Neuronal stem cell (in vitro differentiated cells): ENCODE data around the gene KRT2.

ENCODE experiments used
- DNase-seq: peaks from one replicate; pipeline ENCODE4 v3.0.0-alpha.2; 2013; ENCODE audit warnings: low spot score
- H2AFZ ChIP-seq: one replicate; pipeline ENCODE4 v1.6.1; 2013; ENCODE audit warnings: mild to moderate bottlenecking, low read length, inconsistent platforms
- H2AK5ac ChIP-seq: 2 replicates; pipeline ENCODE4 v1.6.1; 2013; ENCODE audit warnings: low read depth, mild to moderate bottlenecking, inconsistent platforms, low read length, moderate library complexity, mixed read lengths
- H2BK120ac ChIP-seq: 2 replicates; pipeline ENCODE4 v1.6.1; 2013; ENCODE audit warnings: low read depth, mild to moderate bottlenecking, inconsistent platforms, low read length, moderate library complexity, mixed read lengths
- H2BK12ac ChIP-seq: one replicate; pipeline ENCODE4 v1.6.1; 2013; ENCODE audit warnings: low read length, inconsistent platforms
- H2BK15ac ChIP-seq: 2 replicates; pipeline ENCODE4 v1.6.1; 2013; ENCODE audit warnings: mild to moderate bottlenecking, low read length, inconsistent platforms, mixed read lengths
- H2BK5ac ChIP-seq: one replicate; pipeline ENCODE4 v1.6.1; 2013; ENCODE audit warnings: inconsistent platforms, mild to moderate bottlenecking, low read length, moderate library complexity
- H3K14ac ChIP-seq: one replicate; pipeline ENCODE4 v1.6.1; 2013; ENCODE audit warnings: low read length, inconsistent platforms
- H3K18ac ChIP-seq: 2 replicates; pipeline ENCODE4 v1.6.1; 2013; ENCODE audit warnings: low read length, inconsistent platforms
- H3K23ac ChIP-seq: 2 replicates; pipeline ENCODE4 v1.6.1; 2013; ENCODE audit warnings: low read depth, mild to moderate bottlenecking, mixed read lengths, low read length, inconsistent platforms; ENCODE audit not compliant: poor library complexity
- H3K27ac ChIP-seq: replicated peaks from 3 replicates; pipeline ENCODE4 v1.5.1; 2013; ENCODE audit warnings: low read length, inconsistent platforms
- H3K27me3 ChIP-seq, 3 experiments: 2 replicates each; pipeline ENCODE4 v1.6.1; 2013; ENCODE audit warnings: low read length in 3 of 3, mild to moderate bottlenecking in 2 of 3, inconsistent platforms in 1 of 3, low read depth in 1 of 3, mixed read lengths in 1 of 3, moderate library complexity in 1 of 3; ENCODE audit not compliant: control insufficient read depth in 3 of 3, insufficient read depth in 3 of 3
- H3K36me3 ChIP-seq, 2 donors: replicated peaks in 1 of 2; 2 replicates each; pipeline ENCODE4 v1.6.1; 2013; ENCODE audit warnings: low read length in 2 of 2; ENCODE audit not compliant: control insufficient read depth in 2 of 2, insufficient read depth in 2 of 2
- H3K4ac ChIP-seq: 2 replicates; pipeline ENCODE4 v1.6.1; 2013; ENCODE audit warnings: inconsistent platforms, mild to moderate bottlenecking, low read length, moderate library complexity
- H3K4me1 ChIP-seq, 2 donors: 1 replicate in 1 of 2; 2 replicates in 1 of 2; pipeline ENCODE4 v1.6.1; 2013; ENCODE audit warnings: low read length in 2 of 2, low read depth in 1 of 2; ENCODE audit not compliant: control insufficient read depth in 2 of 2, insufficient read depth in 1 of 2
- H3K4me2 ChIP-seq: one replicate; pipeline ENCODE4 v1.6.1; 2013; ENCODE audit warnings: mild to moderate bottlenecking, low read length, inconsistent platforms; ENCODE audit not compliant: insufficient read depth, poor library complexity, severe bottlenecking
- H3K4me3 ChIP-seq, 2 donors: 2 replicates each; pipeline ENCODE4 v1.5.1; 2013; ENCODE audit warnings: low read length in 2 of 2, mild to moderate bottlenecking in 2 of 2, inconsistent platforms in 1 of 2, moderate library complexity in 1 of 2
- H3K79me1 ChIP-seq: one replicate; pipeline ENCODE4 v1.6.1; 2013; ENCODE audit warnings: low read depth, mild to moderate bottlenecking, inconsistent platforms, low read length, moderate library complexity
- H3K9ac ChIP-seq: one replicate; pipeline ENCODE4 v1.6.1; 2013; ENCODE audit warnings: mild to moderate bottlenecking, low read depth, low read length, inconsistent platforms; ENCODE audit not compliant: poor library complexity
- H3K9me3 ChIP-seq, 2 donors: replicated peaks in 1 of 2; 2 replicates each; pipeline versions ENCODE3 to v1.6.1; 2013; ENCODE audit warnings: low read length in 2 of 2, mild to moderate bottlenecking in 2 of 2, inconsistent platforms in 1 of 2, low read depth in 1 of 2, mixed read lengths in 1 of 2, moderate library complexity in 1 of 2; ENCODE audit not compliant: control insufficient read depth in 2 of 2, insufficient read depth in 1 of 2
- H4K8ac ChIP-seq: one replicate; pipeline ENCODE4 v1.6.1; 2013; ENCODE audit warnings: low read depth, mild to moderate bottlenecking, inconsistent platforms, low read length, moderate library complexity
- H4K91ac ChIP-seq: one replicate; pipeline ENCODE4 v1.6.1; 2013; ENCODE audit warnings: low read length, low read depth, mild to moderate bottlenecking, inconsistent platforms; ENCODE audit not compliant: poor library complexity
- WGBS, 2 donors: extraction: QIAGEN DNeasy Blood & Tissue Kit; methylation state at CpG; one replicate each; pipeline ENCODE4 v1.1.7; 2013; ENCODE audit warnings: missing lambda C conversion rate in 2 of 2, mixed read lengths in 1 of 2; ENCODE audit not compliant: insufficient read length in 2 of 2, insufficient replicate concordance in 1 of 2; ENCODE audit errors: extremely low coverage in 2 of 2; 5-methylcytosine and 5-hydroxymethylcytosine counted together

The KRT2 gene

DNA sequence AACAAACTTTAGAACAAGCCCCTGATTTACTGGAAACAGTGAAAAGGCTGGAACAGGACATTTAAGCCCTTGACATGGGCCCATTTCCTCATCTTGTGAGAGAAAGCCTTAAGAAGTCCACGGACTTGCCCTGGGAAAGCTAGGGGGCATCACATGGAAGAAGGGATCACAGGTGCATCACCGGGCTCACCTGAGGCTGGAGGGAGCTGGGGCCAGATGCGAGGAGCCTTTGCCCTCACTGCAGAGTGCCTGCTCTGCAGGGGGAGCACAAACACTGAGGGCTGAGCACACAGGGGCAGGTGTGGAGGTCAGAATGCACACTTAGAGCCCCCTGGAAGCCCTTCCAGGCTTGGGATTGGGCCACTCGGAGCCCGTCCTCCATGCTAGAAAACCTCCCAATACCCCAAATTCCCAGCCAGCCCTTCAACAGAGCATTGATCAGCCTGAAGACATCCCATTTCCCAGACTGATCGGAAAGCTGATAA, 33.4 kb upstream of the KRT2 start:
- H3K4me1 ChIP-seq: peaks cover 0 to 6% of the 10 kb centered on the region in 2 donors
- H4K8ac ChIP-seq: no peak overlapping the region
- H3K23ac ChIP-seq: no peak overlapping the region
- no peak overlapping the region for H2AFZ ChIP-seq
- no peaks in the 10 kb centered on the region for H3K9me3 ChIP-seq
- WGBS, 2 donors: no CpG with 5 or more reads among the region's 6 CpGs
- no peak overlapping the region for H2BK120ac ChIP-seq
- no peak overlapping the region for H4K91ac ChIP-seq
- no peak overlapping the region for H2BK15ac ChIP-seq
- H3K4me3 ChIP-seq: no peak overlapping the region
- no peaks in the 10 kb centered on the region for H3K36me3 ChIP-seq
- H3K27ac ChIP-seq: no peak overlapping the region
- no peak for DNase-seq
- H3K14ac ChIP-seq: no peak overlapping the region
- no peak overlapping the region for H2AK5ac ChIP-seq
- no peaks in the 10 kb centered on the region for H3K79me1 ChIP-seq
- H3K18ac ChIP-seq: no peak overlapping the region
- peaks cover 0 to 24% (median 4%) of the 10 kb centered on the region in 3 experiments for H3K27me3 ChIP-seq
- no peak overlapping the region for H3K4me2 ChIP-seq
- no peak overlapping the region for H3K9ac ChIP-seq
- H2BK12ac ChIP-seq: no peak overlapping the region
- no peak overlapping the region for H2BK5ac ChIP-seq
- H3K4ac ChIP-seq: no peak overlapping the region

DNA sequence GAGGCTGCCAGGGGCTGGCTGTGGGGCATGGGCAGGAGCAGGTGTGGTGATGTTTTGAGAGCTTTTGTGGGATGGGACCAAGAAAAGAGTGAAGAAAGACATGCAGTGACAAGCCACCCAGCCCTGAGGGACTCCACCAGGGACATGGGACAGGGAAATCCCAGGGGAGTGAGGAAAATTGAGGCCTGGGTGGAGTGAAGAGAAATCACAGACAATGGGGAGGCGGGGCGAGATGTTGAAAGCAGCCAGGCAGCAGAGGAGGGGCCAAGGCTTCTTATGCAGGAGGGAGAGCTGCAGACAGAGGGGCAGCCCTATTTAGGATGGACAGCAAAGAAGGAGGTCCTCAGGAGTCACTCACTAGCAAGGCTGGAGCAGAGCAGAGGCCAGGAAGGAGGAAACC, 32.4 kb upstream of the KRT2 start:
- no CpG with 5 or more reads among the region's 2 CpGs for WGBS, 2 donors
- H3K9me3 ChIP-seq: no peaks in the 10 kb centered on the region
- no peak overlapping the region for H4K91ac ChIP-seq
- H4K8ac ChIP-seq: no peak overlapping the region
- no peak overlapping the region for H3K4me2 ChIP-seq
- H2BK15ac ChIP-seq: peak overlapping the region; percentile 35
- no peaks in the 10 kb centered on the region for H3K36me3 ChIP-seq
- no peaks in the 10 kb centered on the region for H3K79me1 ChIP-seq
- no peak overlapping the region for H2BK5ac ChIP-seq
- H3K14ac ChIP-seq: no peak overlapping the region
- H3K27ac ChIP-seq: no peak overlapping the region
- peak overlapping the region; percentile 67 for H3K18ac ChIP-seq
- no peak overlapping the region for H2AK5ac ChIP-seq
- H3K23ac ChIP-seq: no peak overlapping the region
- no peak for DNase-seq
- H2AFZ ChIP-seq: no peak overlapping the region
- H2BK12ac ChIP-seq: no peak overlapping the region
- H3K4me1 ChIP-seq: peaks cover 0 to 6% of the 10 kb centered on the region in 2 donors
- H3K4me3 ChIP-seq: no peak overlapping the region
- no peak overlapping the region for H2BK120ac ChIP-seq
- peaks cover 0 to 13% (median 2%) of the 10 kb centered on the region in 3 experiments for H3K27me3 ChIP-seq
- no peak overlapping the region for H3K4ac ChIP-seq
- H3K9ac ChIP-seq: no peak overlapping the region

DNA sequence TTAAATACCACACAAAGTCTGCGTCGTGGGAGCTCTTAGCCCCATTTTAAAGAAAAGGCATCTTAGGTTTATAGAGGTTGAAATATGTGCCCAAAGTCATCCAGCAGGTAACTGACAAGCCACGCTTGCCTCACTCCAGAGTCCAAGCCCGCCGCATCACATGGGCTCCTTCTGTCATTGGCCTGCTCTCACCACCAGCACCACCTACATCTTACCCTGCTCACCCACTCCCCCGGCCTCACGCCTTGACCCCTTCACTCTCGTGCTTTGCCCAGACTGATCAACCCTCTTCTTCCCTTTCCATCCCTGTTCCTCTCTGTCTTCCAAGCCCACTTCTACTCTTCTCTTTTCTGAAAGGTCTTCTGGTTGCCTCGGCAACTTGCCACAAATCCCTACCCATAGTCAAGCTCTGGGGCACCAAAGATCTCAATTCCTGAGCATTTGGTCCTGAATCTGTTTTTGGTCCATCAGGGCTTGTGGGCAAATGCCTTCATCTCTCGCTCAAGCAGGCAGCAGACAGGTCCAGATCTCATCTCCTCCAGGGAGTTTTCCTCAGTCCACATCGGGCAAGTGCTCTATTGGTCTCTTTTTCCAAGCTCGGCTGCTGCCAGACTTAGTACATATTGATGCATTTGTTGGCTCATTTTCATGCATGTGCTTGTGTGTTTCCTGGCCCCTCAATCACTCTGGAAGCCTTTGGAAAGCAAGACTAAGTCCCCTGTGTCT, 31.7 kb upstream of the KRT2 start:
- no peak overlapping the region for H2BK12ac ChIP-seq
- WGBS, 2 donors: no CpG with 5 or more reads among the region's 12 CpGs

DNA sequence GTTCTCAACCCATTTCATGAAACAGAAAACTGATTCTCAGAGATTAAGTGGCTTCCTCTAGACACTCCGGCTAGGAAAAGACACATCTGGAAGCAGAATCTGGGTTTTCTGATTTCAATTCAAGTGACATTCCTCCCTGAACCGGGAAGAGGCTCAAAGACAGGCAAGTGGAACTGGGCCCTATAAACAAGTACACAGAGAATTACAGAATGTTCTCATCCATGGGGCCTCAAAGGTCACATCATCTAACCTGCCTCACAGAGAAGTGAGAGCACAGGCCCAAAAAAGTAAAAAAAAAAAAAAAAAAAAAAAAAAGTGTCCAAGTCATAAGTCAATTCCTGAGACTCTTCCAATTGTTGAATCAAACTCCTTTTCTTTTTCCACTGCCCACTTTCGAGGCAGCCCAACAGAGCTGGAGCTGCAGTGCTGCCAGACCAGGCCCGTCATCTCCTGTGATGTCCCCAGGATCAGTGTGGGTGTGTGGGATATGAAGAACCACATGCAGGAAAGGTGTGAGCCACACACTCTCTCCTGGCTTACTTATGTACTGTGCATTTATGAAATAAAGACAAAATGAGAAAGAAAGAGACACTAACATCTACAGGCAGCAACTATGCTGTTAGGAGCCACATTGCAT, 31.0 kb upstream of the KRT2 start:
- Histone ChIP-seq H3K27me3 (peaks cover 0 to 13% (median 2%) of the 10 kb centered on the region in 3 experiments), H3K4me2 (no peak overlapping the region), H2BK5ac (no peak overlapping the region), H3K14ac (no peak overlapping the region), H3K4ac (no peak overlapping the region), H3K4me3 (no peak overlapping the region), H3K4me1 (peaks cover 0 to 6% of the 10 kb centered on the region in 2 donors), H3K27ac (no peak overlapping the region), H3K23ac (no peak overlapping the region), H2AFZ (no peak overlapping the region), H3K9ac (no peak overlapping the region), H2AK5ac (no peak overlapping the region), H2BK120ac (no peak overlapping the region), H3K36me3 (no peaks in the 10 kb centered on the region), H4K8ac (no peak overlapping the region), H4K91ac (no peak overlapping the region), H2BK12ac (no peak overlapping the region), H2BK15ac (no peak overlapping the region), H3K79me1 (no peaks in the 10 kb centered on the region), H3K9me3 (no peaks in the 10 kb centered on the region), H3K18ac (no peak overlapping the region)
- DNase-seq: no peak
- no CpG with 5 or more reads among the region's 4 CpGs for WGBS, 2 donors

More for the DNA sequence above, 31.7 kb upstream of the KRT2 start:
- Histone ChIP-seq H4K91ac (no peak overlapping the region), H3K27me3 (peaks cover 0 to 13% (median 2%) of the 10 kb centered on the region in 3 experiments), H3K9ac (no peak overlapping the region), H3K23ac (no peak overlapping the region), H2BK15ac (no peak overlapping the region), H3K9me3 (no peaks in the 10 kb centered on the region), H3K4me2 (no peak overlapping the region), H2AK5ac (no peak overlapping the region), H4K8ac (no peak overlapping the region), H3K18ac (peak overlapping the region; percentile 24), H2AFZ (no peak overlapping the region), H3K36me3 (no peaks in the 10 kb centered on the region), H2BK5ac (no peak overlapping the region), H3K14ac (no peak overlapping the region), H3K27ac (no peak overlapping the region), H3K79me1 (no peaks in the 10 kb centered on the region), H3K4me1 (peaks cover 0 to 6% of the 10 kb centered on the region in 2 donors), H2BK120ac (no peak overlapping the region), H3K4ac (no peak overlapping the region), H3K4me3 (no peak overlapping the region)
- no peak for DNase-seq
